GM21360 (cell line): ENCODE measurements around the gene CXXC4.
A peak's percentile ranks its signal among the peaks of the same experiment; 100 is the strongest.

Experiments used
- ATAC-seq: cut with Tn5 transposase; IDR thresholded peaks from one replicate; pipeline ENCODE4 v1.9.1; 2021; ENCODE audit warnings: mild to moderate bottlenecking, moderate library complexity; ENCODE audit not compliant: unreplicated experiment

Gene CXXC4

GRCh38 chr4:104490096-104490769, 4.5 kb downstream of the CXXC4 start:
- ATAC-seq: peak; percentile 36

DNA sequence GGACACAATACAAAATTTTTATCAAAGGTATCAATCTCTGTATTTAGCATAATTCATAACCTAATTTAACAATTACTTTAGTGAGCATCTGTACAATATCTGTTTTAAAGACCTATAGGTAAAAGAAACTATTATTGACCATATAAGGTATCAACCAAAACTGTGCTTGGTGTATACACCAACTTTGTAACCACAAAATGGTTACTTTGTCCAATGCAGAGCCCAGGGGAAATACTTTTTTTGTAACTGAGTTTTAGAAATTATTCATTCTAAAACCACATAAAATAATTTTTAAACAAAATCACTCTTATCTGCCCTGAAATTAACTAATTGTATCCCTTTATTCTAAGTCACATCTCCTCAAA, 5.0 kb downstream of the CXXC4 start:
- peak; percentile 30 for ATAC-seq

DNA sequence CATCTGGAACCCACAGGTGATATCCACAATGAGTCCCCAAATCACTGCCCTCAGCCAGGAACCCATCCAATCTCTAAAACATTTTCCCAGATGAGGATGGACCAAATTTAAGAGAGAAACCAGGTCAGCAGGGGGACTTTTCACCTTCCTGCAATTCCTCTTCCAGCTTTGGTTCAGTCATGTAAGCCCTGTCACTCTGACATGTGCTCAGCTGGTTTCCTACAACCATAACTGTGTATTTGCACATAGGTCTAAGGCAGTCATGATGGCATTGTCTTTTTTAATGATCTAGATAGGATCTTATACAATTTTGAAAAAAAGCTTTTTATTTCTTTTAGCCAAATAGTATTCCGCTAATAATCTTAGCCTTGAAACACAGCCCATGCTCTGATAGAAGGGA, 6.5 kb downstream of the CXXC4 start:
- ATAC-seq: no peak

- ATAC-seq: no peak
Measured at GRCh38 chr4:104486716-104487504, 7.8 kb downstream of the CXXC4 start.

- ATAC-seq: no peak
Measured at GRCh38 chr4:104475652-104476051, 19.0 kb downstream of the CXXC4 start.

DNA sequence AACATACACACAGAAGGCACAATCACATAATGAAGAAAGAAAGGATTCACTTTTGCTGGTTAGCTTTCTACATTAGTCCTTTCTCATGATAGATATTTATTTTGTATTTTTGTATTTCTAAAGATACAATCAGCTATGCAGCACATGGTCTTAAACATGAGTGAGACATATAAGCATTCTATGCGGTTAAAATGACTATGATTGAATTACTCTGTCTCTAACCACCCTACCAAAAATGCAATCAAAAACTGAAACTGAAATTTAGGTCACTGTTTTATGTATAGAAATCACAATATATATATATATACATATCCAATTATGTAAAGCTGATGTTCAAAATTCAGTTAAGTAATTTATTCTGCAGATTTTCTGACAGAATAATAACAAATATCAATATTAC, 21.9 kb downstream of the CXXC4 start:
- ATAC-seq: no peak

DNA sequence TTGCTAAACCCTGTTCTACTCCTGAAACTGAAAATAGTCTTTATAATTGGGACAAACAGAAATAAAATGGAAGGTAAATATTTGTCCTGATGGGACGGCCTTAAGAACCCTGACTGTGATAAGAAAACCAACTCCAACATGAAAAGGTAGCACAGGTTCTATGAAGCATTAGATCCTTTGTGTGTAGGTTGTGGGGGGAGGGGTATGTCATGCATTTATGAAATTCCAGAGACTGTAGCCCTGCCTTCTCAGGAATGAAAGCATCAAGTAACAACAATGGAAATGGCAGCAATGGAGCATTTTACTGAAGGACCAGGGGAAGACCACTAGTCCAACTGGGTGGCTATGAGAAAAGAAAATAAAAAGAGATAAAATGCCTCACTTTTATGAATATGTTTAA, 23.9 kb downstream of the CXXC4 start:
- ATAC-seq: no peak

DNA sequence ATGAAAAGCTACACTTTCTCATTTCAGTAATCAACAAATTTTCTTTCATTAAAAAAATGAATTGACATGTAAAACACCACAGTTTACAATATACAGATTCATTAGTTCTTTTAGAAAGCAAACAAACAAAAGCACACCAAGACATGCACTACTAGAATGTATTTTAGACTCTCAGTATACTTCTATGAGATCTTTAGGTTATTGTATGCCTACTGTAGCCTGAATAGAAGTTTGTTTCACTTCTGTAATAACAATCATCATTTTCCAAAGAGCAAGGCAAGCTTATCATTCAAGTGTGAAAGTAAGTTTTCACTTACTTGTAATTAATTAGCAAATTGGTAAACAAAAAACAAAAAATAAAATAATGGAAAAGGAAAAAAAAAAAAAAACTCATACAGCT, 24.9 kb downstream of the CXXC4 start:
- no peak for ATAC-seq

- no peak for ATAC-seq
Measured at GRCh38 chr4:104465619-104466018, 29.1 kb downstream of the CXXC4 start.

DNA sequence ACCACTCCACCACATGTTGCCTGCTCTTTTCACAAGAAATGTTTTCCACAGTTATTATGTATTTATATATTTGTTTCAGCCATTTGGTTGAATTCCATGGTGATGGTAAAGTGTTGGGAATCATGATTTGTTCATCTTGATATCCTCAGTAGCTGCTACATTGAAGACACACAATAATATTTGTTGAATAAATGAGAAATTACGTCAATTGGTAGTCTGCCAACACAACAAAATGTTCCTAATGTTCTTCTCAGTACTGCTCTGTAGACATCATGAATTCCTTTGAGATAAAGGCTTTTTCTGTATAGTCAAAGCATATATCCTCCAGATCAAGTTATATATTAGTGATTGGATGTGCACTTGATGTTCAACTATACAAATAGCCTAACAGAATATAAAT, 29.5 kb downstream of the CXXC4 start:
- no peak for ATAC-seq

DNA sequence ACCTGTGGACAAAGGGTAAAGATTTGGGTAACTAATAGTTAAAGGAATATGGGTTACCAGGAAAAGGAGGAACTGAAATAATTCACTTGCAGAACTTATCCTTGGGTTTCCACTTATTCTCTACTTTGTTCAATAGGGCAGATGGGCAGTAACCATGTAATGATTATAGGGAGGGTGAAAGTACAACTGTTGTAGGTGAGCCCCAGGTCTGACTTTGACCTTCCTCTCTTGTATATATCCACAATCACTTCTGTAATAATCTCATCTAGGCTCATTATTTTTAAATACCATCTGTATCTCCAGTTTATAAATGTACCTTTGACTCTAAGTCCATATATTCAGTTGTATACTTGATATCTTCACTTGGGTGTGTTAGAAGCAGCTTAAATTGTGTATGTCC, 32.1 kb downstream of the CXXC4 start:
- ATAC-seq: no peak

DNA sequence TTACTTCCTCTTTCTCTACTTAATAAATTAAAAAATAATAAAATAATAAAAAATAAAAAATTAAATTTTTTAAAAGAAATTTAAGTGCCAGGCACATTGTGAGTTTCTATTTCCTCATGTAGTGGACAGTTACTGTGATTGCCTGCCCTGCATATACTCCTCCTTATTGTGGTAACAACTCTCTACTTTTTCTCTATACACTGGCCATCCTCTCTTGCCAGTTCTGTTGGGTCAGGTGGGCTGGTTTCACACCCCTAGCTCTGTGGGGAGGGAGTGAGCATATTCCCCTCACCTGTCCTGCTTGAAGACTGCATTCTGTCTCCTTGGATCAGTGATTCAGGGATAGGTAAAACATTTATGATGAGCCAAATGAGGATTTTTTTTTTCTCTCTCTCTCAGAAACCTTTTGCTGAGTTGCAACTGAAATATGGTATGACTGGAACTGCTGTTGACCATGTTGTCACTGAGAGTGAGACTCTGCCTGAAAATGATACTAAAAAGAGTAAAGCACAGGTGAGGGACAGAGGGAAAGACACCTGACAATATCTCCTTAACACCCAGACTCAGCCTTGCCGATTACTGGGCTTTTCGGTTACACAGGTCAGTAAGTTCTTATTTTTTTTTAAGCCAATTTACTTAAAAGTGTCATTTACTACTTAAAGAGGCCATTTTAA, 37.2 kb downstream of the CXXC4 start:
- ATAC-seq: no peak

GRCh38 chr4:104451573-104451972, 43.1 kb downstream of the CXXC4 start:
- no peak for ATAC-seq

DNA sequence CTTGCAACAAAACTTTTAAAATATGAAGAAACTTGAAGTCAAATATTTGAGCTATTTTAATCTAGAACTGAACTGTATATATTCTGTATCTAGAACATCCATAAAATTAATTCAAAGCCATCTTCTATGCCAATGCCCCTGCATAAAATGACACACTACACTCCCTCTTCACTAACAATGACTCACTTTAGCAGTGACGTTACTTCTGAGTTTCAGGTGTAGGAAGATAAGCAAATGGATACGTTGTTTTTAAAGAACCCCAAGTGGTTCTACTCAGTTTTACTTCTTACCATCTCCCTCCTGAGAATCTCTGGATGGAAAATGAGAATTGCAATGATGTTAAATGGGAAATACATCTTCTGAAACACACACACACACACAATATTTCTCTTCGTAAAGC, 45.2 kb downstream of the CXXC4 start:
- no peak for ATAC-seq

GRCh38 chr4:104447294-104447693, 47.4 kb downstream of the CXXC4 start:
- no peak for ATAC-seq

- ATAC-seq: no peak
Measured at GRCh38 chr4:104446431-104447278, 48.0 kb downstream of the CXXC4 start.

GRCh38 chr4:104444685-104445084, 50.0 kb downstream of the CXXC4 start:
- no peak for ATAC-seq

GRCh38 chr4:104436542-104436941, 58.2 kb downstream of the CXXC4 start:
- no peak for ATAC-seq

DNA sequence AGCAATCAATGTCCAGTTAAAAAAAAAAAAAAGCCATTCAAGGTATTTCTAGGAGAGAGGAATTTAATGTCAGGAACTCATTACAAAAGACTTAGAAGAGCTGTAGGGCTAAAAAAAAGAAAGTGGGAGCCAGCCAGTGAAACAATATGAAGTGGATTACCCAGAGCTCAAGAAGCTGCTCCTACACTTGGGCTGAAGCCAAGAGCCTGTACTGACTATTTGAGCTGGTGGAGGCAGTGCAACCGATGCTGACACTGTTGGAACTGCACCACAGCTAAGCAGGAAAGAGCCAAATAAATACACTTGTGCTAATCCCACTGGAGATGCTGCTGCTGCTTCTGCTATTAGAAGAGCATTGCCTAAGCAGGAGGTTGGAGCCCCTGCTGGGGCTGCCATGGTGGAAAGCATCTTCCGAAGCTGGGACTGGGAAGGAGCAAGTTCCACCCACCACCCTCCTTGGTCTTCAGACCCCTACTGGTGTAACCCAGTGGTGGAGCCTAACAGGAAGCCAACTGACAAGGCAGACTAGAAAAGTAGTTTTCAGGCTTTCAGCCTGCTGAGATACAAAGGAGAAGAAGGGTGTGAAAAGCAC, 65.4 kb downstream of the CXXC4 start:
- ATAC-seq: no peak

DNA sequence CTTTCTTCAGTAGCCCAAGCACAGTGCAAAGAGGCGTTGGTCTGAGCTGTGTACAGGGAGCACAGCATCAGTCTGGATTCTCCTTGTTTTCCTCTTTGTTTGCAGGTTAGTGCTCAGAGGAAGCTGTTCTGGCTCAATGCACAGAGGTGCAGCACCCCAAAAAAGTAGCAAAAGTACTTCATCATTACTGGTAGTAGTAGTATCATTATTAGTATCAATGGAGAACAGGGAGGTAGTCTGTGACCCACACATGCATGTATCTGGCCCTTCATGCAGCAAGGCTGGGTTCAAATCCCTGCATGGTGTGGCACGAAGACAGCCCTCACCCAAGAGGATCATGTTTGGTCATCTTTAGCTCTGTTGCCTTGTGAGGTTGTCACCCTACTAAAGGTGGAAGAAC, 68.7 kb downstream of the CXXC4 start:
- ATAC-seq: peak; percentile 61

DNA sequence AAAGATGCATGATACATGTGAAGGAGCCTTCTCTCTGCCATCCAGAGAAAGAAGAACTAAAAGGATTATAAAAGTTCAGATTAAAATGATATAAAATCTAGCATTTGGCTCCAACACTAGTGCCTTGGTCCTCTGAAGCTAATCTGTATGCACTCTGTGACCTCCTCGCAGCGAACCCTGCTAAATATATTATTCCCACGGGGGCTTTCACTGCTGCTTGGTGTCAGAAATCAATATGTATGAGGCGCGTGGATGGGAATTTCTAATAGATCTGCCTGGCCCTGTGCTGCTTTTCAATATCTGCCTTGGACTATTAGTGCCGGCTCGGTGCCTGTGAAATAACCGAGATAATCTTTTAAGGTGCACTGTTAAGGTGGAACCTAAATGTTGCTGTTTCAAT, 69.7 kb downstream of the CXXC4 start:
- ATAC-seq: no peak
